ENCODE data around the gene CASKIN2.

DNA sequence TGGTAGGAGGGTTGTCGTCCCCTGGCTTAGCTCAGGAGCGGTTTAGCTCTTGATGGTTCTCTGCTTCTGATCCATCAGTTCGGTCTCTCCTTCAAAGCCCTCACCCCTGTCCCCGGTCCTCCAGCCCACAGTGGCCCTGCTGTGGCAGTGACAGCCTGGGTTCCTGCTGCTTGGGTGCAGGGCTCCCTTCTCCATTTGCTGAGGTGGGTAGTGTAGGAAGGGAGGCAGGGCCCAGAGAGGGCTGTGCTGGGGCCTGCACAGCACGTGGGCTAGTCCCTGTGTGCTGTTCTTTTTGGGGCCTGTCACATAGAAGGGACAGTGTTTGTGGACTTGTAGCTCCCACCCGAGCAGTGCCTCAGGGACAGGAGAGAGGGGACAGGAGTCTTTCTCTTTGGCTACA is 40.6 kb downstream of the CASKIN2 start:
- TF ChIP-seq CTCF (IDR thresholded peaks at IDR 0.05; ENCODE audit: low read depth, low read length, poor library complexity, severe bottlenecking) (no peak), EZH2phosphoT487 (IDR thresholded peaks at IDR 0.05; ENCODE audit: borderline replicate concordance, low read length) (no peak)
